ENCODE results near the gene UBA52. TPM values are rescaled to one million over a fixed set of nuclear protein-coding genes. Genes with fewer than 3 reads are reported as not detected.

UBA52 gene
- polyA plus RNA-seq, 4 donors: 682 to 931 (median 738) TPM

DNA sequence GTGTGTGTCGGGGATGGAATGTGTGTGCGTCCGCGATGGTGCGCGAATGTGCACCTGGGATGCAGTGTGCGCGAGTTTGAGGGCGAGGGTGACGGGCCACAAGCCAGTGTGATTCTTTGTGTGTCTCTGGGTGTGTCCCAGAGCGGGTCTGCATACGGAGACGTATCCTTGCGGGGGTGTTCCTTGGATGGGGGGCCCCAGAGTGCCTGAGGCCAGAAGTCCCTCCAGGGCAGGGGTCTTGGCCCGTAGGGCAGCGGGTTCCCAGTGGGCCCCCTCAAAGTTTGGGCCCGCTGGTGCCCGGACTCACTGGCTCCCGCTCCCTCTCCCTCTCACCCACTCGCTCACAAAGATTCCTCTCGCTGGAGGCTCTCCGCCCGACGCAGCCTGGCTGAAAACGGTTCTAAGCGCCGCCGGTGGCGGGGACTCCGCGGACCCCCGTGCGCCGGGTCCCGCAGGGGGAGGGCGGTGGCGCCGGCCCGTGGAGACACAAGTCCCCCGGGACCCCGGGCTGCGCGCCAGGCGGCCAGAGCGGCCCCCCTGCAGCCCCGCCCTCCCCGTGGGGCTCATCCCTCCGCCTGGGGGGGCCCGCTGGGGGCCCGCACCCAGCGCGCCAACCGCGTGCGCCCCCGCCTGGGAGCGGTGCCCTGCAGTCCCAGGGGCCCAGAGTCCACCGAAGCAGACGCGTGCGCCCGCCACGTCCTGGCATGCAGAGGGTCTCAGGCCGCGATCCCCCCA, 34.1 kb downstream of the UBA52 start:
- no peak for DNase-seq (ENCODE audit: low read depth in 4 of 4, low spot score in 3 of 4)

DNA sequence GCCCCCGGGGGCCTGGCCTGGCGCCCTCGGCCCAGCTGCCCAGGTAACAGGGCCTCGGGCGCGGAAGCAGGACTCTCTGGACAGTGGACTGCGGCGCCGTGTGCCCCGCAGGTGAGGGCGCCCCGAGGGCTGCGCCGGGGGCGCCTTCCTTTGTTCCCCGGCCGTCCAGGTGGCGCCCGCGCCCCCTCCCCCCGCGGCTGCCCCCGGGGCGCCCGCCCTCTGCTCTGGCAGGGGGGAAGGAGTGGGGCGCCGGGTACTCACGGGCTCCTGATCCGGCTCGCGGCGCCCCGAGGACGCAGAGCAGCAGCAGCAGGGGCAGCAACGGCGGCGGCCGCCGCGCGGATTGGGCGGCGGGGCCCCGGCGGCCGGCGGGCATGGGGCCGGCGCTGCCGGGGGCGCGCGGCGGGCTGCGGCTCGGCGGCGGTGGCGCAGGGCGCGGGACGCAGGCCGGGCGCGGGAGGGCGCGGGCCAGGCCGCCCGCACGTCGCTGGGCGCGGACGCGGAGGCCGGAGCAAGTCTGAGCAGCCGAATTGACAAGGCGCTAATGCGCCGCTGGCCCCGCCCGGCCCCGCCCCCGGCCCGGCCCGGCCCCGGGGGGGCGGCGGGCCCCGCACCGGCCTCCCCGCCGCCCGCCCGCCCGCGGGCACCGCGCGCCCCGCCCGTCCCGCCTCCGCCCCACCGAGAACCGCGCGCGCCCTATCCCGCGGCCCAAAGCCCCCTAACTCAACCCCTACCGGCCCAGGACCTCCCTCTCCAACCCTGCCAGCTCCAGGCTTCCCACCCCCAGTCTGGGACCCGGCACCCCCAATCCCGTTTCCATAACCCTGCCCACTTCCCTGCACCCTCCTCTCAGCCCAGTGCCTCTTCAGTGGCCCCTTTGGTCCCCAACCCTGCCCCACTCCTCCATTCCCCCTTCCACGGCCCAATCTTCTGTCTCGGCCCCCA, 34.9 kb downstream of the UBA52 start, which contains the start of gene CRLF1:
Gene CRLF1 (minus strand): TSS at position 519 of the 945 bp plus-strand sequence. CDS start 143 bp downstream, at position 376.
- no peak for DNase-seq (ENCODE audit: low read depth in 4 of 4, low spot score in 3 of 4)

DNA sequence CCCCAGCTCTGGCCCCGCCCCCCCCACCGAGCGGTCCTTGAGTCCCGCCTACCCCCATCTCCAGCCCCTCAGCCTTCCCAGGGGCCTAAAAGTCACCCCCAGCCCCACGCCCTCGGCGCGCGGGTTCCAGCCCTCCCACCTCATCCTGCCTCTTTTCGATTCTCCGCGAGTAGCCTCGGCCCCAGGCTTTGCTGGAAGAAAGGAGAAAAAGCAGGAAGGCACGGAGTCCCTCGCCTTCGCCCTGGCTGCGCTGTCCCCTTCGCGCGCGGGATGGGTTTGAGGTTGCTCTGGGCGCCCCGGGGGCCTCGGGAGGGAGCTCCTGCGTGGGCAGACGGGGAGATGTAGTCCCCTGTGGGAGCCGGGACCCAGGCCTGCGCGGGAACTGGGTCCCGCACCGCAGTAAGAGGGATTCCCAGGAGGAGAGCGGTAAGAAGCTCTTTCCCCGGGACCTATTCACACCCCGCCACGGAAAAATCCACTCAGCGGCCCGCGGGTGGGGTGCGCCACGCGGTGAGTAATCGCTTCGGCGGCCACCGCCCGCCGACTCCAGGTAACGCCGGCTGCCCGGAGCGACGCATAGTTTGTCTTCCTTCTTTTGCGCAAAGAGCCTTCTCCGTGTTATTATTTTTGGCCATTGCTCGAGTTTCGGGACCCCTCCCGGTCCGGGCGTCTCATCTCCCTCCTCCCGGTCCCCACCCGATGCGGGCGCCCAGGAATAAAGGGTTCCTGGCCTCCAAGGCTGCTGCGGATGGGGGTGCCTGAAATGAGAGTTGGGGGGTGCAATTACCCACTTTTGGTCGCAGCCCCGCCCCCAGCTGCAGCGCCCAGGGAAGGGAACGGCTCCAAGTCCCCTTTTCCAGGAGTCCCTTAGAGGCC, 35.8 kb downstream of the UBA52 start:
- DNase-seq (ENCODE audit: low read depth in 4 of 4, low spot score in 3 of 4): no peak

DNA sequence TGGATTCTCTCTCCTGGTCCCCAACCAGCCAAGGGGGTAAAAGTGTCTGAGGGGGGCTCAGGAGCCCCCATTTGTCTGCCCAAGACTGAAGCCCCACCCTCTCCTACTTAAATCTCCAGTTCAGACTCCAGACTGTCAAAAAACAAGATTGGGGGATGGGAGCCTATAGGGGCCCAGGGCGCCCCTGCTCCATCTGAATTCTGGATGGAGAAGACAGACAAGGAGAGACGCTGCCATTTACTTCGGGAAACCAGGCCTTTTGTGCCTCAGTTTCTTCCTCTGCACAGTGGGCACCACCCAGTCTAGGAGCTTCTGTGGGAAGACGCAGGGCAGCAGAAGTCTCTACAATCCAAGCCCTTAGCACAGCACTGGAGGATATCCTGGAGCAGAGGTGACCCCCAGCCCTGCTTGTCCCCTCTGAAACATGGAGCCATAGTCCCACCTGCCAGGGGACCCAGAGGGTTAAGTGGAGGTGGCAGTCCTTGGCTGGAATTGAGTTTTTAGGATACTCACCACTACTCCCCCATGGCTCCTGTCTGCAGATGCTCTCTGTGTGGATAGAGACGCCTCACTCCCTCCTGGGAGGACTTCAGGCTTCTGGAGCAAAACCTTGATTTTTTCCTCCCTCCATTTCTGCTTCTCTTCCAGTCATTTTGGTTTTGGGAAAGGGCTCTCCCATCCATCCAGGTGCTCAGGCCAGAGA, 36.6 kb downstream of the UBA52 start:
- no peak for DNase-seq (ENCODE audit: low read depth in 4 of 4, low spot score in 3 of 4)

DNA sequence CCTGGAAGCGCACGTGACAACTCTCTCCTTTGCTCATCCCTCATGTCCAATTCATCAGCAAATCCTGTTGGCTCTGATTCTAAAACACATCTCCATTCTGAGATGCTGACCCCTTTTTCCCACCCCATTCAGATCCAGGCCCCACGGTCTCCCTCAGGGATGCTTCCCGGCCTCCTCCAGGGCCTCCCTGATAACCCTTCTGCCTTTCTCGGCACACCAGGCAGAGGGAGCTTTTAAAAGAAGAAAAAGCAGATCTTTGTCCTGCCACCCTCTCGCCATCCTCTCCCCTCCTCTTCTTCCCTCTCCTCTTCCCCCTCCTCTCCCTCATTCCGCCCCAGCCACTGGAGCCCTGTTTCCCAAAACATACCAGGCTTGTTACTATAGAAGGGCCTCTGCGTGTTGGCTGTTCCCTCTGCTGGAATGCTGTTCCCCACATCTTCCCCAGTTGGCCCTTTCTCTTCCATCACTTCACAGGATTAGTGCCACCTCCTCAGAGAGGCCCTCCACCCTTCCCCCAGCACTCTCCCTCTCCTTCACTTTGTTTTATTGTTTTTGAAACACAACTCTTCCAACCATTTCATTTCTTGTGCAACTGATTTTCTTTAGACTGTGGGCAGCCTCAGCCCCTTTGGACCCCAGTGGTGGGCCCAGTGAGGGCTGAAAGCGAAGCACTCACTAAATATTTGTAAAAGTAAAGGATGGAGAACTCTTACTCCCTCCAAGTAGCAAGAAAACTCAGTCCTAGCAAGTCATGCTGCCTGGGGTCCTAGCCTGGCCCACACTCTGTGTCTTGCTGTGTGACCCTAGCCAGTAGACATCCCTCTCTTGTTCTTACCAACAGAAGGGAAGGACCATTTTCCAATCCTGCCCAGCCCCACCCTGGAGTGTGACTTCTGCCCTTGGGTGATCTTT, 37.4 kb downstream of the UBA52 start:
- DNase-seq (ENCODE audit: low read depth in 4 of 4, low spot score in 3 of 4): no peak

DNA sequence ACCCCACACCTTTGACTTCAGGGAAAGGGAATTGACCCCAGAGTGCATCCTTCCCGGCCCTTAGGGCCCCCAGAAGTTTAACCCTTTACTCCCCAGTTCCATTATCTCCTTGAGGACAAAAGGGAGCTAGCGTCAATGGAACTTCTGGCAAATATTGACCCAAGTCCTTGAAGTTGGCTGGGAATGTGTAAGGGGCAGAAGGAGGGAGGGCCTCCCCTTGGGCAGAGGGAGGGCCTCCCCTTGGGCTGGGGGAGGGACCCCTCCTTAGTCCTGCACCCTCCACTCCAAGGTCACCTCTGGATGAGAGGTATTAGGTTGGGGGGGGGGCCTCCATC, 38.0 kb downstream of the UBA52 start:
- DNase-seq (ENCODE audit: low read depth in 4 of 4, low spot score in 3 of 4): no peak

DNA sequence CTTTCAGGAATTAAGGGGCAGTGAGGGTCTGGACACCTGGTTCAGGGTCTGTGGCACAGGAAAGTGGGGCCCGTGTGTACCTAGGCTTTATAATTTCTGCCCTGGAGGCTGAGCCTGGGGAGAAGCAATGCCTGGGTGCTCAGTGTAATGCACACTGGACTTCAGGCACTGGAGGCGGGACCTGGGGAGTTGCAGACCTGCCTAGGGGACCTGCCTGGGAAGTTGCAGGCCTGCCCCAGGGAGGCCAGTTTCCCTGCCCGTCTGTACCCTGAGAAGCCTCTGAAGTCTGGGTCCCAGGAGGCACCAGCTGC, 38.5 kb downstream of the UBA52 start:
- DNase-seq (ENCODE audit: low read depth in 4 of 4, low spot score in 3 of 4): no peak

DNA sequence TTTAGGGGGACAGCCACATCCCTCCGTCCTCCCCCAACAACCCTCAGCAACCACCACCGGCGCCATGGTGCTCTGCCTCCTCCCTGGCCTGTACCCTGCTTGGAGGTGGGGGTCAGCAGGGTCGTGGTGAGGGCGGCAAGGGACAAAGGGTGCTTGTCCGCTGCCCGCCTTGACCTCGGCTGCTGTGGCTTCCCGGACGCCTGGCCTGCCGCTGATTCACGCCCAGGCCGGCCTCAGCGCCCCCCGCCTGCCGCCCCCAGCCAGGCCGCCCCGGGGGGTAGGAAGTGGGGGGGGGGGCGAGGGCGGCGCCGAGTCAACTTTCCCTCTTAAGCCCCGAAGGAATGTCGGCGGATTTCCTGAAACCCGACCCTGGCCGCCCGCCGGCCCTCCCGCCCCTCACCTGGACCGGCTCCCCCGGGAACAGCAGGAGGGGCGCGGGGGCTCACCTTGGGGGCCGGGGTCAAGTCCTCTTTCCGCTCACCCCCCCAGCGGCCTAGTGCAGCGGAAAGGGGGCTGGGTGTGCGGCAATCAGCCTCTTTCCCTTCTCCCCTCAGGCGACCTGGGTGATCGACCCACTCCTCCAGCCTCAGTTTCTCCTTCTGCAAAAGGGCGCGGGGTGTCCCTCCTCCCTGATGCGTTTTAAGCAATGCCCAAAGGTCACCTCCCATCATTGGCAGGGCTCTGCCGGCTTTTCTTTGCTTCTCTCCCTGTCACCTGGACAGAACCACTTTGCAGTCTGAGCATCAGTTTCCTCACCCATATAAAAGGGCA, 39.1 kb downstream of the UBA52 start:
- DNase-seq (ENCODE audit: low read depth in 4 of 4, low spot score in 3 of 4): no peak

DNA sequence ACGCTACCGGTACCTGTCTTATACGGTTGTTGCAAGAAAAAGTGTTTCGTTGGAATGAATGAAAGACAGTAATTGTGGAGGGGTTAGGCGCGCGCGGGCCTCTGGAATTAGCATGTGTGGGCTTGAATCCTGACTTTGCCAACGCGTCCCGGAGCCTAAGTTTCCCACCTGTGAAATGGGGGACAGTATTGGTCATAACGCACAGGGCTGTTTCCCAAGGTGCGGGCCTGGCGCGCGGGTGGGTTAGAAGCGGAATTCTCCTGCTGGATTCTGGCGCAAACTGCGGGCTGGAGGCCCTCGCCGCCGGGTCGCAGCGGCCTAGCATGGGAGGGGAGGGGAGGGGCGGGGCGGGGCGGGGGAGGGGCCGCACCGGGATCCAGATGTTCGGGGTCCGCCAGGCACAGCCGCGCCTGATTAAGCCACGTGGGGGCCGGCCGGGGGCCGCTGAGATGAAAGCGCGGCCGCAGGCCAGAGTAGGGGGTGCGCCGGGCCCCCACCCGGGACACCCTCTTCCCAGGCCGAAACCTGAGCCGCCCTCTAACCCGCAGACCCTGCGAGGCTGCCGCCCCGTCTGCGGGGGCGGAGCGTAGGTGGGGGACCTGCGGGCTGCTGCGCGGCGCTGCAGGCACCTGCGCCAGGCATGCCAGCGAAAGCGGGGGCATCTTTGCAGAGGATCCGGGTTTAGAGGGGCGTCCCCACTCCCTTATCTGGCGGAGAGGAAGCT, 39.8 kb downstream of the UBA52 start:
- no peak for DNase-seq (ENCODE audit: low read depth in 4 of 4, low spot score in 3 of 4)

DNA sequence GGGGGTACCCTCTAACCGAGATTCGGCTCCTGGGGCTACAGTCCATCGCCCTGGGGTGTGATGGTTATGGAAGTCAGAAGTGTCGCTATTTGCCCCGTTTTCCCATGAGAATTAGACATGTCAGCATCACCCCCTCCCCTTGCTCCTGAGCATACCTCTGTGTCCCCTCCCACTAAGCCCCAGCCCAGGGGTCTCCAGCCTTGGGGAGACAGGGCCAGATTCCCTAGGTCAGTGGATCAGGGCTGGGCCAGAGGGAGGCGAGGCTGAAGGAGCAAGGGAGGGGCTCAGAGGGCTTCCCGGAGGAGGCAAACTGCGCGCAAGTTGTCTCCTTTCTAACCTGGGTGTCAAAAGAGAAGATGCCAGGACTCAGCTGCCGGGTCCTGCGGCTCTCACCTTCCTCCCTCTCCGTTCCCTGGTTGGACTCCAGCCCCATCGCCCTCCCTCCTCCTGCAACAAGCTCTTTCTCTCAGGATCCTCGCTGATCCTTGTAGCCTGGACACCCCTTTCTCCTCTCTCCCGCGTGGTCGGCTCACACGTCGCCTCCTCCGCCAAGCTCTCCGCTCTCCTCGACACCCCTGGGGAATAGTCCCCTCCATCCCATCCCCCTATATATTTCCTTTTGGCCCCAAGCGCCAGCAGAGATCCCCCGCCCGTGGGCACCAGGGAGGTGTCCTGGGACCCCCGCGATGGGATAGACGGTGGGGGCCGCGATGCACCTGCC, 40.6 kb downstream of the UBA52 start:
- no peak for DNase-seq (ENCODE audit: low read depth in 4 of 4, low spot score in 3 of 4)

DNA sequence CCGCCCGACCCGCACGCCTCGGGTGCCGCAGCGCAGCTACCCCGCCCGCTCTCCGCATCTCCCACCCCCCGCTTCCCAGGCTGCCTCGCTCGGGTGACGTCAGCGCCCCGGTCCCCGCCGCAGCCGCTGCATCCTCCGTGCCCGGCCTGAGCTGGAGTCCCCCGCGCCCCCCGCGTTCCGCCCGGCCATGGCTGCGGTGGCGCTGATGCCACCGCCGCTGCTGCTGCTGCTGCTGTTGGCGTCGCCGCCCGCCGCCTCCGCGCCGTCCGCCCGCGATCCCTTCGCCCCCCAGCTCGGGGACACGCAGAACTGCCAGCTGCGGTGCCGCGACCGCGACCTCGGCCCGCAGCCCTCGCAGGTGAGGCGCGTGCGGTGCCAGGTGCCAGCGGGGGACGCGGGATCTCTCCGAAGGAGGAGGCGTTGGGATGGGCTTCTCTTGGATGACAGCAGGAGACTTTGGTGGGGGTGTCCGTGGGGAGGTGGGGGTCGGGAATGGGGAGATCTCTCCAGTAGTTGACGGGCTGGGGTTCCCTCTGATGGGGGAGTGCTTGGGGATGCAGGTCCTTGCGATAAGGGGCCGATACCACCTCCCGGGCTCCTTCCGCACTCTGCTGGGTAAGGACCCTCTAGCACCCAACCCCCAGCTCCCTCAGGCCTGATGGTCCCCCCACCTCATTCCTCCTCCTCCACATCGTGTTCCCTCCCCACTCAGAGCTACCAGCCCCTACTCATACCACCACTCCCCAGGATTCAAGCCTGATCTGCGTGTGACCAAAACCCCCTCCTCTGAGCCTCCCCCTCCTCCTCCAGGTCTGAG, 41.3 kb downstream of the UBA52 start, which contains the start of gene TMEM59L:
Gene TMEM59L (plus strand): TSS at position 99 of the 817 bp plus-strand sequence. CDS start 89 bp downstream, at position 188.
- DNase-seq (ENCODE audit: low read depth in 4 of 4, low spot score in 3 of 4): no peak

DNA sequence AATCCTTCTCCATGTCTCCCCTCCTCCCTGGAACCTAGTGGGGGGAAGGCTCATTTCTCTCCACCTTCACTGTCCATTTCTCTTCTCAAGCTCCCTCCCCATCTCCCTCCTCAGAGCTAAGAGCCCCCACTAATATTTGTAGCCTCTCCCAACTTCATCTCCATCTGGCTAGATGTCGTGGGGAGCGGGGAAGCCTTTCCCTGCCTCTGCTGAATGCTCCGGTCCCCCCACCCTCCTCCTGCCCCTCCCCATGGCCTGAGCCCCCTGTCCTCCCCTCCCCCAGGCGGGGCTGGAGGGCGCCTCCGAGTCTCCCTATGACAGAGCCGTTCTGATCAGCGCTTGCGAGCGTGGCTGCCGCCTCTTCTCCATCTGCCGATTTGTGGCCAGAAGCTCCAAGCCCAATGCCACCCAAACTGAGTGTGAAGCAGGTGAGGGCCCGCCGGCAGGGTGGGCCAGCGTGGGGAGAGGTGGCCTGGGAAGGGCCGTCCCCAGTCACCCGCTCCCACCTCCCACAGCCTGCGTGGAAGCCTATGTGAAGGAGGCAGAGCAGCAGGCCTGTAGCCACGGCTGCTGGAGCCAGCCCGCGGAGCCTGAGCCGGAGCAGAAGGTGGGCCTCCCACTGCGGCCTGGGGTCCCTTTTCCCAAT, 42.1 kb downstream of the UBA52 start:
- no peak for DNase-seq (ENCODE audit: low read depth in 4 of 4, low spot score in 3 of 4)

DNA sequence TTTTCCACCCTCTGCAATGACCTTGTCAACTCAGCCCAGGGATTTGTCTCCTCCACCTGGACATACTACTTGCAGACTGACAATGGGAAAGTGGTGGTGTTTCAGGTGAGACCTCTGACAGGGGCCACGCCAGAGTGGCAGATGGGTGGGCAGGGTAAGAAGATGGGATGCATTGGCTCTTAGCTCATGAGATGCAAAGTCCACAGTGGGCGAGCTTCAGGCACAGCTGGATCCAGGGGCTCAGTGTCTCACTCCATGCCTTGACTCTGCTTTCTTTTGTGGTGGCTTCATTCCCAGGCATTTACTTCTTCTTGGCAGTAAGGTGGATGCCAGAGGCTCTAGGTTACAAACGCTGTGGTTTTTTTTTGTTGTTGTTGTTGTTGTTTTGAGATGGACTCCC, 44.4 kb downstream of the UBA52 start:
- no peak for DNase-seq (ENCODE audit: low read depth in 4 of 4, low spot score in 3 of 4)

DNA sequence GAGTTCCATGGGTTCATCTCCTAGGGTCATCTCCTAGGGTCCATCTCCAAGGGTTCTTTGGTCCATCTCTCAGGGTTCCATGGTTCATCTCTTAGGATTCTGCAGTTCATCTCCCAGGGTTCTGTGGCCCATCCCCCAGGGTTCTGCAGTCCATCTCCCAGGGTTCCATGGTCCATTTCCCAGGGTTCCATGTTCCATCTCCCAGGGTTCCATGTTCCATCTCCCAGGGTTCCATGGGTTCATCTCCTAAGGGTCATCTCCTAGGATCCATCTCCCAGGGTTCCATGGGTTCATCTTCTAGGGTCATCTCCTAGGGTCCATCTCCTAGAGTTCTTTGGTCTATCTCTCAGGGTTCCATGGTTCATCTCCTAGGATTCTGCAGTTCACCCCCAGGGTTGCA, 45.9 kb downstream of the UBA52 start:
- no peak for DNase-seq (ENCODE audit: low read depth in 4 of 4, low spot score in 3 of 4)

DNA sequence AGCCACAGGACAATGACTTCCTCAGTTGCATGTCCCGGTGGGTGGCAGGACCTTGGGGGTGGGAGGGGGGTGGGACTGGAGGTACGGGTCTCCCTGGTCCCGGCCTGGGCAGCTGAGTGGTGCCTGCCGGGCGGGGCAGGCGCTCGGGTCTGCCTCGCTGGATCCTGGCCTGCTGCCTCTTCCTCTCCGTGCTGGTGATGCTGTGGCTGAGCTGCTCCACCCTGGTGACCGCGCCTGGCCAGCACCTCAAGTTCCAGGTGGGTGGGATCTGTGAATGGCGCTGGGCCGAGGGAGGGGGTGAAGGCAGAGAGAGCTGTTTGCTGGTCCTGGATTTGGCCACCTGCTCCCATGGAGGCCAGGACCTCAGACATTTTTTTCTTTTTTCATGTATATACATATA, 46.6 kb downstream of the UBA52 start:
- no peak for DNase-seq (ENCODE audit: low read depth in 4 of 4, low spot score in 3 of 4)

DNA sequence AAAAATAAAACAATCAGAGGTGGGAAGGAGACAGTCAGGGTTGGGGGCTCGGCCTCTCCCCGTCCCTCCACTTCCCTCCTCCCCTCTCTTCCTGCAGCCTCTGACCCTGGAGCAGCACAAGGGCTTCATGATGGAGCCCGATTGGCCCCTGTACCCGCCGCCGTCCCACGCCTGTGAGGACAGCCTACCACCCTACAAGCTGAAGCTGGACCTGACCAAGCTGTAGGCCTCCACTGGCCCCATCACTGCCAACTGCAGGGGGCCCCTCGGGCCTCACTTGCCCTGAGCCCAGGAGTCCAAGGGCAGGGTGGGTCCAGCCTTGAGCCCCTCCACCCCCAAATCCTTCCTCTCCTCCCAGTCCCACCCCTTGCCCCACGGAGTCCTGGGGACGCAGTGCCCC, 48.7 kb downstream of the UBA52 start:
- no peak for DNase-seq (ENCODE audit: low read depth in 4 of 4, low spot score in 3 of 4)

Data from right renal pelvis (tissue), 4 donors.